HG03159 (cell line): Measurements from ENCODE around the gene SAMSN1.
"Not testable (repeated sequence)": the region's sequence is repeated elsewhere in the genome, so short reads cannot be mapped to it uniquely, and the experiment has no call there.

Experiments used
- ATAC-seq: cut with Tn5 transposase; IDR thresholded peaks from one replicate; pipeline ENCODE4 v1.9.1; 2021; ENCODE audit warnings: mild to moderate bottlenecking, moderate library complexity; ENCODE audit not compliant: unreplicated experiment

Gene SAMSN1

GRCh38 chr21:14533499-14534428 lies 12.4 kb downstream of the SAMSN1 start:
- ATAC-seq: peak; percentile 80

GRCh38 chr21:14531757-14532316 lies 14.3 kb downstream of the SAMSN1 start:
- no peak for ATAC-seq

GRCh38 chr21:14530592-14530991 lies 15.5 kb downstream of the SAMSN1 start:
- ATAC-seq: no peak

GRCh38 chr21:14528815-14529214 lies 17.3 kb downstream of the SAMSN1 start:
- ATAC-seq: no peak

- ATAC-seq: no peak
Measured at GRCh38 chr21:14527696-14528652, 18.1 kb downstream of the SAMSN1 start.

GRCh38 chr21:14526836-14527695 lies 19.0 kb downstream of the SAMSN1 start:
- ATAC-seq: no peak

GRCh38 chr21:14526199-14526598 lies 19.9 kb downstream of the SAMSN1 start:
- ATAC-seq: no peak

GRCh38 chr21:14523234-14523633 lies 22.9 kb downstream of the SAMSN1 start:
- peak; percentile 70 for ATAC-seq

GRCh38 chr21:14522736-14523135 lies 23.4 kb downstream of the SAMSN1 start:
- no peak for ATAC-seq

- ATAC-seq: no peak
Measured at GRCh38 chr21:14520535-14520934, 25.6 kb downstream of the SAMSN1 start.

- no peak for ATAC-seq
Measured at GRCh38 chr21:14519000-14519399, 27.1 kb downstream of the SAMSN1 start.

GRCh38 chr21:14513804-14514203 lies 32.3 kb downstream of the SAMSN1 start:
- no peak for ATAC-seq

- not testable (repeated sequence) for ATAC-seq
Measured at GRCh38 chr21:14506859-14507457, 39.2 kb downstream of the SAMSN1 start.

GRCh38 chr21:14500873-14501272 lies 45.2 kb downstream of the SAMSN1 start:
- no peak for ATAC-seq

GRCh38 chr21:14499316-14499715 lies 46.8 kb downstream of the SAMSN1 start:
- ATAC-seq: no peak

- no peak for ATAC-seq
Measured at GRCh38 chr21:14497825-14498224, 48.3 kb downstream of the SAMSN1 start.

- ATAC-seq: no peak
Measured at GRCh38 chr21:14495075-14495474, 51.0 kb downstream of the SAMSN1 start.

GRCh38 chr21:14494181-14494580 lies 51.9 kb downstream of the SAMSN1 start:
- not testable (repeated sequence) for ATAC-seq

- ATAC-seq: no peak
Measured at GRCh38 chr21:14493731-14494130, 52.4 kb downstream of the SAMSN1 start.

- no peak for ATAC-seq
Measured at GRCh38 chr21:14492931-14493330, 53.2 kb downstream of the SAMSN1 start.
